Astrocyte (in vitro differentiated cells and primary cell): ENCODE measurements around the gene UBAP1.

Source experiments
- CTCF ChIP-seq: IDR thresholded peaks from 2 replicates; pipeline ENCODE4 v1.5.1; 2011; ENCODE audit warnings: low read depth, mild to moderate bottlenecking, inconsistent platforms, low read length, moderate library complexity; ENCODE audit not compliant: insufficient read depth
- EZH2 ChIP-seq: IDR thresholded peaks from 2 replicates; pipeline ENCODE4 v1.6.1; 2012; ENCODE audit warnings: mild to moderate bottlenecking, low read length, inconsistent platforms; ENCODE audit not compliant: insufficient read depth

GRCh38 chr9:34171753-34172535, 6.9 kb upstream of the UBAP1 start:
- TF ChIP-seq CTCF, result no peak
- no peak for TF ChIP-seq EZH2
